HepG2 (cell line): ENCODE measurements around the gene GNAI2.

Experiments used
- CTCF ChIP-seq: sonication (generic); formaldehyde crosslinking; IDR thresholded peaks from 2 replicates; pipeline ENCODE4 v1.5.0; 2020; ENCODE audit warnings: mild to moderate bottlenecking, missing genetic modification reagents, moderate library complexity
- FOXM1 ChIP-seq: sonication (generic); formaldehyde crosslinking; IDR thresholded peaks from 2 replicates; pipeline ENCODE4 v1.5.0; 2020; ENCODE audit warnings: missing genetic modification reagents
- JUNB ChIP-seq: sonication (generic); formaldehyde crosslinking; IDR thresholded peaks from 2 replicates; pipeline ENCODE4 v1.8.0; 2022; ENCODE audit warnings: missing genetic modification reagents, mild to moderate bottlenecking, borderline replicate concordance
- POLR2A ChIP-seq, 2 experiments: IDR thresholded peaks; 2 replicates each; pipeline ENCODE4 v1.6.1; 2011; ENCODE audit warnings: low read depth in 2 of 2, low read length in 2 of 2, mild to moderate bottlenecking in 1 of 2, moderate library complexity in 1 of 2; ENCODE audit not compliant: insufficient read depth in 1 of 2
- TAF1 ChIP-seq: sonication (generic); formaldehyde crosslinking; IDR thresholded peaks from 2 replicates; pipeline ENCODE4 v1.4.0; 2020; ENCODE audit warnings: missing genetic modification reagents
- TF ChIP-seq, protein P1 (sequence below): sonication (generic); formaldehyde crosslinking; IDR thresholded peaks from 2 replicates; pipeline ENCODE4 v1.4.0; 2020; ENCODE audit warnings: missing genetic modification reagents

GRCh38 chr3:50275996-50276761 lies 40.2 kb downstream of the GNAI2 start:
- TF ChIP-seq POLR2A (IDR thresholded peaks at IDR 0.05; ENCODE audit: insufficient read depth in 1 of 2, low read depth in 2 of 2, low read length in 2 of 2) (no peak), CTCF (CRISPR knock-in tag) (no peak), JUNB (no peak), TAF1 (CRISPR knock-in tag) (no peak), FOXM1 (no peak)
- TF ChIP-seq, protein P1, sequence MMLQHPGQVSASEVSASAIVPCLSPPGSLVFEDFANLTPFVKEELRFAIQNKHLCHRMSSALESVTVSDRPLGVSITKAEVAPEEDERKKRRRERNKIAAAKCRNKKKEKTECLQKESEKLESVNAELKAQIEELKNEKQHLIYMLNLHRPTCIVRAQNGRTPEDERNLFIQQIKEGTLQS = no peak
